Parathyroid adenoma (tissue), 2 donors: ENCODE data around the gene EXD3.

Experiments
- H2AFZ ChIP-seq: fragments of 300-600 bp; sonication (generic); one replicate; pipeline ENCODE4 v1.7.0; 2017; ENCODE audit warnings: antibody characterized with exemption, mild to moderate bottlenecking
- H3K27ac ChIP-seq: fragments of 300-600 bp; sonication (generic); one replicate; pipeline ENCODE4 v1.7.0; 2017
- H3K27me3 ChIP-seq: fragments of 300-600 bp; sonication (generic); one replicate; pipeline ENCODE4 v1.7.0; 2017; ENCODE audit warnings: low read length; ENCODE audit not compliant: control insufficient read depth, insufficient read depth
- H3K36me3 ChIP-seq: fragments of 300-600 bp; sonication (generic); one replicate; pipeline ENCODE4 v1.7.0; 2017; ENCODE audit warnings: low read length; ENCODE audit not compliant: control insufficient read depth, insufficient read depth
- H3K4me1 ChIP-seq: fragments of 300-600 bp; sonication (generic); one replicate; pipeline ENCODE4 v1.7.0; 2017; ENCODE audit warnings: control low read depth
- H3K4me2 ChIP-seq: fragments of 300-600 bp; sonication (generic); one replicate; pipeline ENCODE4 v1.7.0; 2017; ENCODE audit warnings: low read length
- H3K4me3 ChIP-seq: fragments of 300-600 bp; sonication (generic); one replicate; pipeline ENCODE4 v1.7.0; 2017; ENCODE audit warnings: low read depth, low read length
- H3K79me2 ChIP-seq: fragments of 300-600 bp; sonication (generic); one replicate; pipeline ENCODE4 v1.7.0; 2017; ENCODE audit warnings: control low read depth
- H3K9ac ChIP-seq: fragments of 300-600 bp; sonication (generic); one replicate; pipeline ENCODE4 v1.7.0; 2017; ENCODE audit warnings: mild to moderate bottlenecking
- H3K9me3 ChIP-seq: fragments of 300-600 bp; sonication (generic); one replicate; pipeline ENCODE4 v1.7.0; 2017; ENCODE audit warnings: low read length; ENCODE audit not compliant: control insufficient read depth
- CTCF ChIP-seq: fragments of 300-600 bp; sonication (generic); IDR thresholded peaks from one replicate; pipeline ENCODE4 v1.7.0; 2017; ENCODE audit warnings: antibody characterized with exemption, mild to moderate bottlenecking
- donor health status: primary hyperparathyroidism.

The EXD3 gene

DNA sequence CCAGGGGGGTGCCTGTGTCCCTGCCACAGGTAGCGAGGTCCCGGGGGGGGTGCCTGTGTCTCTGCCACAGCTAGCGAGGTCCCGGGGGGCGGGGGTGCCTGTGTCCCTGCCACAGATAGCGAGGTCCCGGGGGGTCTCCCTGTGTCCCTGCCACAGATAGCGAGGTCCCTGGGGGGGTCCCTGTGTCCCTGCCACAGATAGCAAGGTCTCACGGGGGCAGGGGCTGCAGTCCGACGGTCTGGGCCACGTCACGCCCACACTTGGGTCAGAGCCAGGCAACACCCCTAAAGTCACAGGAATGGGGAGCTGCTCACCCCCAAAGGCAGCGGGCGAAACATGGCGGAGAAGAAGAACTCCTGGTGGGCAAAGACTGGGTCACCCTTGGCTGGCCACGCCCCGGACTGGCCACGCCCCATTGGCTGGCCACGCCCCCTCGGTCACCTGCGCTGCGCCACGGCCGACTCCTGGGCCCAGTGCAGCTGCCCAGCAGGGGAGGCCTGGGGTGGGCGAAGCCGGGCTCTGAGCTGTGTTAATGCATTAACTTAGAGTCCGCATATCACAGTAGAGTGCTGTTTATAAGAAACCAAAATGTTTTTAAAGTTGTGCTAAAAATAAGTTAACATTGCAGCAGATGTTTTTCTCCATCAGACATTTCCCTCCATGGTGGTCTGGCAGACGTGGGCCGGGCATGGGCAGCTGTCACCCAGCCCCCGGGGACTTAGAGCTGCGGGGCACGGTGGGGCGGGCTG lies 7.2 kb upstream of the EXD3 start:
- H3K9me3 ChIP-seq, result no peaks in the 10 kb centered on the region

DNA sequence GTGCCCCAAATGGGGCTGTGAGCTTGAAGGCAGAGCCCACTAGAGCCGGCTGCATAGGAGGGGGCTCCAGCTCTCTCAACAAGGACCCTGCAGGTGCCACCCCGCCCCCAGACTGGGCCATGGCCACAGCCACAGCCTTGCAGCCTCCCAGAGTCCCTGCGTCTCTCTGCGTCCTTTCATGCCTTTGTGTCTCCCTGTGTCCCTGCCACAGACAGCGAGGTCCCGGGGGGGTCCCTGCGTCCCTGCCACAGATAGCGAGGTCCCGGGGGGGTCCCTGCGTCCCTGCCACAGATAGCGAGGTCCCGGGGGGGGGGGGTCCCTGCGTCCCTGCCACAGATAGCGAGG lies 6.6 kb upstream of the EXD3 start:
- Histone ChIP-seq H3K4me1 (no peaks in the 10 kb centered on the region), H3K27ac (no peak overlapping the region), H3K79me2 (no peaks in the 10 kb centered on the region), H3K9ac (no peak overlapping the region), H2AFZ (no peak overlapping the region), H3K4me3 (no peak overlapping the region), H3K27me3 (no peaks in the 10 kb centered on the region), H3K36me3 (no peaks in the 10 kb centered on the region), H3K4me2 (no peak overlapping the region), H3K9me3 (no peaks in the 10 kb centered on the region)
- no peak for TF ChIP-seq CTCF

More for the DNA sequence above, 7.2 kb upstream of the EXD3 start:
- Histone ChIP-seq H3K36me3 (no peaks in the 10 kb centered on the region), H3K9ac (no peak overlapping the region), H3K27ac (no peak overlapping the region), H3K27me3 (no peaks in the 10 kb centered on the region), H3K4me3 (no peak overlapping the region), H3K4me2 (no peak overlapping the region), H3K79me2 (no peaks in the 10 kb centered on the region), H3K4me1 (no peaks in the 10 kb centered on the region), H2AFZ (no peak overlapping the region)
- TF ChIP-seq CTCF, result no peak

DNA sequence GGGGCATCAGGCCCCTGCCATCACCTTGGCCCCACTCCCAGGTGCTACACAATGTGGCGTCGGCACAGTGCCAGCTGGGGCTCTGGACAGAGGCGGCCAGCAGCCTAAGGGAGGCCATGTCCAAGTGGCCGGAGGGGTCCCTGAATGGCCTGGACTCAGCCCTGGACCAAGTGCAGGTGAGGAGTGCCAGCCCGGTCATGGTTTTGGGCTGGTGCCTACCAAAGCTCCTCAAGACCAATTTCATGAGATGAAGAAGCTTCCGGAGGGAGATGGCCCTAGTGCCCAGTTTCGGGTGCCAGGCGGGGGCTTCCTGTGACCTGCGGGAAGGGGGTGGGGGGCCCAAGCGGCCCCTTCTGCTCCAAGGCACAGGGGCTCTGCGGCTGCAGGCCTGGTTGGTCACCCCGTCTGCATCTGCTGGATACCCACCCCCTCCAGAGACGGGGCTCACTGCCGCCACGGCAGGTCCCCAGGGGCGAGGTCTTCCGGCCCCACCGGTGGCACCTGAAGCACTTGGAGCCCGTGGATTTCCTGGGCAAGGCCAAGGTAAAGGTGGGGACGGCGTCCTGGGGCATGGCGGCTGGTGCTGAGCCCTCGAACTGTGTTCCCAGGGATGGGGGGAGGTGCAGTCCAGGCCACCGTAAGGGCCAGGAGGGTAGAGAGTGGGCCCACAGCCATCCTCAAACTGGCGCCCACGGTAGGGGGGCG lies 6.0 kb upstream of the EXD3 start:
- Histone ChIP-seq H3K4me3 (no peak overlapping the region), H3K4me1 (no peaks in the 10 kb centered on the region), H3K36me3 (no peaks in the 10 kb centered on the region), H3K9ac (no peak overlapping the region), H3K4me2 (no peak overlapping the region), H2AFZ (no peak overlapping the region), H3K9me3 (no peaks in the 10 kb centered on the region), H3K79me2 (no peaks in the 10 kb centered on the region), H3K27me3 (no peaks in the 10 kb centered on the region), H3K27ac (no peak overlapping the region)
- no peak for TF ChIP-seq CTCF

DNA sequence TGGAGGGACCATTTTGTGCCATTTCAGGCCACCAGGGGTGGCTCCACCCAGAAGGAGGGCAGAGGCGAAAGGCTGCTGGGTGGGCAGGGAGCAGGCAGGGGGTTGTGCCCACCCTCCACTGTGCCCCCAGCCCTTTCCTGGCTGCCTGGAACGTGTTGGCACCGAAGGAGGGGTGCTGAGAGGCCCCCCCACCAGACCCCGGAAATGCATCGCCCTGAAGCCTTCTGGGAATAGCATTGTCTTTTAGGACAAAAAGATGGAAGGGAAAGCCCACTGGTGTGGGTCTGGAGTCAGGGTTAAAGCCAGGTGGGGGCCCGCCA lies 5.3 kb upstream of the EXD3 start:
- no peak overlapping the region for H3K27ac ChIP-seq

More for the DNA sequence above, 5.3 kb upstream of the EXD3 start:
- no peaks in the 10 kb centered on the region for H3K4me1 ChIP-seq
- H3K4me3 ChIP-seq, result no peak overlapping the region
- TF ChIP-seq CTCF, result no peak
- H3K9ac ChIP-seq, result no peak overlapping the region
- no peaks in the 10 kb centered on the region for H3K79me2 ChIP-seq
- H3K27me3 ChIP-seq, result no peaks in the 10 kb centered on the region
- H3K36me3 ChIP-seq, result no peaks in the 10 kb centered on the region
- no peaks in the 10 kb centered on the region for H3K9me3 ChIP-seq
- H2AFZ ChIP-seq, result no peak overlapping the region
- H3K4me2 ChIP-seq, result no peak overlapping the region
